Right ventricle myocardium superior (tissue), 1 donor: ENCODE data around the gene IL17RB. TPM values are rescaled to one million over a fixed set of nuclear protein-coding genes. Genes with fewer than 3 reads are reported as not detected.

Experiments
- ATAC-seq: fragments of 200-7000 bp; cut with Tn5 transposase; one replicate; pipeline ENCODE4 v1.9.1; 2020; ENCODE audit warnings: mild to moderate bottlenecking; ENCODE audit not compliant: poor library complexity
- DNase-seq: peaks from one replicate; pipeline ENCODE4 v3.0.0-alpha.2; 2020
- intact Hi-C: fragments of 100-400 bp; cut with DNase I; formaldehyde crosslinking; loops from one replicate; pipeline ENCODE4 v1.11.2; 2022
- total RNA-seq: library from RNA; stranded (reverse); fragmentation: NEBNext Ultra II Directional; extraction: Animal tissue kit (Norgen Biotek cat#: 25700); gene quantifications from one replicate; pipeline ENCODE4 v1.2.1, GENCODE V29; 2021
- donor health status: DM: no; HTN: yes; CAD: no; lungs with severe emphysema.

The IL17RB gene
- total RNA-seq, 1 donor from 2014 or later = 1.9 TPM

DNA sequence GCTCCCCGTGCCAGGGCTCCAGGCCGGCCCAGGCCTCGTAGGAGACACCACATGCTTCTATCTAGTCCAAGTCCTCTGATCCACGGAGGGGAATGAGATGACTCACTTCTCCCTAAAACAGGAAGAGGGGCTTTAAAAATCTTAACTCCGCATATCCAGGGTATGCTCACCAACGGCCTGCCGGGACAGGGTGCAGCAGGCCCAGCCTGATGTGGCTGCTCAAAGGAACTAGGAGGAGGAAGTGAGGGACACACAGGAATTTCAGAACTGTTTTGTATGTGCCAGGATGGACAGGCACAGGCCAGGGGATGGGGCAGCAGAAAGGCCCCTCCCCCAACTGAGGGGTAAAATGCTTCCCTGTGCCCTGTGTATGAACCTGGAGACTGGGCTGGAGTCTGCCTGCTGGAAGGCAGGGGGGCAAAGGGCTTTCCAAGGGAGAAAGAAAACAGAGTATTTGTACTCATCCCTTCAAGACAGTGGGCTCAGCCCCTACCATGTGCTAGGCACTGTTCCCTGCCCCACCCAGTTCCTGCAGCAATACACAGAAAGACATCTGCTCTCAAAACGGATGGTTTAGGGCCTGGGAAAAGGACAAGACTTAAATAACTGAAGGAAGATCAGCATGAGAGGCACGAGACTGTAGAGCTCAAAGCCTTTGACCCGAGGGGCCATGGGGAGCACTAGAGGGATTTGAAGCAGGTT, 22.3 kb upstream of the IL17RB start:
- no peak for DNase-seq
- intact Hi-C loops = no loop called here
- no peak for ATAC-seq

DNA sequence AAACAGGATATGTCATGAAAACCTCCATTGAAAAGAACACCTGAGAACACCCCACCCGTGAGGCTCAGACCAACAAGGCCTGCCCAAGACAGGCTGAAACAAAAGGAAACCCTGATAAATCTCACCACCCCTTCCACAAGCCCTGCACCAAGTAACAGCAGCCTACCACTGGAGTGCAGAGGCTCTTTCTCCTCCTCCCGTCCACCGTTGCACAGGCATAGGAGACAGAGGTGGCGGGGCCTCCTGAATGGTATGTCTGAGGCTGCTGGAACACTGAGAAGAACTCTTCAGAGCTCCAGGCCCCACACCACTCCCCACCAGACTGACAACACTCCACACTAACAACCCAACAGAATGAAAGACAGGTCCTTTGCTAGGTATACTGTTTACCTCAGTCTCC, 21.6 kb upstream of the IL17RB start:
- no peak for DNase-seq
- ATAC-seq = no peak
- intact Hi-C loops = no loop called here

DNA sequence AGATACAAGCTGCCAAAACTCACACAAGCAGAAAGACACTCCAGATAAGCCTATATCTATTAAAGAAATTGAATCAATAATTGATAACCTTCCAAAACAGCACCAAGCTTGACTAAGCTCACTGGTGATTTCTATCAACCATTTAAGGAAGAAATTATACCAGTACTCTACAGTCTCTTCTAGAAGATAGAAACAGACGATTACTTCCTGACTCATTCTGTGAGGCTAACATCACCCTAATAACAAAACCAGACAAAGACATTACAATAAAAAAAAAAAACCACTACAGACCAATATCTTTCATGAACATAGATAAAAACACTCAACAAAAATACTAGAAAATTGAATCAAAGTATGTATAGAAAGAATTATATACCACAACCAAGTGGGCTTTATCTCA, 20.3 kb upstream of the IL17RB start:
- no peak for ATAC-seq
- no peak for DNase-seq
- intact Hi-C loops = no loop called here

DNA sequence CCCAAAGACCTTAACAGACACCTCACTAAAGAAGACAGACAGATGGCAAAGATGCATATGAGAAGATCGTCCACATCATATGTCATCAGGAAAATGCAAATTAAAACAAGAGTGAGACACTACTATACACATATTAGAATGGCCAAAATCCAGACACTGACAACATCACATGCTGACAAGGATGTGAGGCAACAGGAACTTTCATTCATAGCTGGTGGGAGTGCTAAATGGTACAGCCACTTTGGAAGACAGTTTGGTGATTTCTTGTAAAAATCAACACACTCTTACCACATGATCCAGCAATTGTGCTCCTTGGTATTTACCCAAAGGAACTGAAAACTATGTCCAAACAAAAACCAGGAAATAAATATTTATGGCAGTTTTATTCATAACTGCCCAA, 17.8 kb upstream of the IL17RB start:
- intact Hi-C loops = no loop called here
- DNase-seq (no peak), ATAC-seq (no peak)

DNA sequence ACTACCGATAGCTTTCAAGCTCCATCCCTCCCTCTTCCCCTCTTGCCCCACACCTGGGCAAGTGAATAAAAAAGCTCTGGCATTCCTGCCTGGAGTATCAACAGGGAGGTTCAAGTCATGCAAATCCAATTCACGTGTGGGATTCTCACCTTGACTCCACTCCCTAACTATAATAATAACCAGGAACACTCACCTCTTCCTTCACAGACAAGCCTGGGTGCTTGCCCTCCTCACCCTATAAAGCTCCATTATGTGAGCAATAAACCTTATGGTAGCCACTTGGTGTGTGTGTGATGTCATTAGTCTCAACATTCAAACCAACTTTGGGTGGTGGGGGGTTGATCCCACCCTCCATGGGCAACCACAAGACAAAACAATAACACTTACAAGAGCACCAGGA, 16.8 kb upstream of the IL17RB start:
- DNase-seq (no peak), ATAC-seq (no peak)
- intact Hi-C loops = no loop called here

DNA sequence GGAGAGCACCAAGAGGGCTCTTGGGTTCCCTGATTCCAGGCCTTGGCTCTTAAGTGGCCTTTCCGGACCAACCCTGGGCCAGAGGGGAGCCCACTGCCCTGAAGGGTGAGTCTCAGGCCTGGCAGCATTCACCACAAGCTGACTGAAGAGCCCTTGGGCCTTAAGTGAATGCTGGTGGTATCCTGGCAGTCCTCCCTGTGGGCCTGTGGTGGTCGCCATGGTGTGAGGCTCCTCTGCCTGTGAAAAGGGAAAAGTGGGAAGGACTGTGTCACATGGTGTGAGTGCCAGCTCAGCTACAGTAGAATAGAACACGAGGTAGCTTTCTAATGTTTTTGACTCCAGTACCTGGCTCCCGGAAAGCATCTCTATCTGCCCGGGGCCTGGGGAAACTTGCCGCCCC, 15.4 kb upstream of the IL17RB start:
- DNase-seq (no peak), ATAC-seq (no peak)
- intact Hi-C loops = no loop called here

DNA sequence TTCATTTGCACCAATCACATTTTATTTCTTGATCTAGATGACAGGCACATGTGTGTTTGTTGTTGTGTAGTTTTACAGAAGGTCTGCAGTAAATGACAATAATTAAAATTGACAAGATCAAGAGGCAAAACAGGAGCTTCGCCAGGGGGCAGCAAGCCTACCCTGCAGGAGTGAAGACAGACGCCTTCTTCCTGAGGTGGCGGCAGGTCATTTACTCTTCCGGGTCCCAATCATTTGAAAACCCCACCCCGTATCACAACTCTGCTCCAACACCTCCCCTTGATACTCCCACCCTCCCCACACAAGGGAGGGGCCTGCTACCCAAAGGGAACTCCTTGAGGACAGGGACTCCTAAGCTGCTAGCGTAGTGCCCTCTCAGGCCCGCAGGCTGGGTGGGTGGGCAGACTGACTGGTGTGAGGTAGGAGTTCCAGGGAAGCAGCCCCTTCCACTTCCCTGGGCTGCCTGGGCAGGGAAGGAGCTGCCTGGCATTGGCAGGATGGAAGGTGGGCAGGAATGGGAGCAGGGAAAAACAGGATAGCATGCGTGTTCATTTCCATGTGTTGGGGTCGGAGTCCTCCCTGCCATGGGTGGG, 13.2 kb upstream of the IL17RB start:
- intact Hi-C loops = no loop called here
- DNase-seq (no peak), ATAC-seq (no peak)

DNA sequence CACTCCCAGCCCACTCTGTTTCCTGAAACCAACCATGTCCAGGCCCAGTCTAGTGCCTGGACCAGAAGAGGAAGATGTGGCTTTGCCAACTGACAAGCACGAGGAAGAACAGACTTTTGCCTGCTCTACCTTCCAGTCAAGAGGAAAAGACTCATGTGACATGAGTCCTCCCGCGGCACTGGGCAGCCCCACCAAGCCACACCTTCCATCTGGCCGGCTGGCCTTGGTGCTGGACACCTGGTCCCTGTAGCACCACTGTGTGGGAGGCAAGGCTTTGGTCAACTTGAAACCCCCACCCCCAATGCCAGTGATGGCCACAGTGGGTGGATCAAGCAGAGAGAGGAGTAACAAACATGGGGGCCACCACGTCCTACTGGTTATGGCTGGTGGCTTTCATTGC, 12.7 kb upstream of the IL17RB start:
- ATAC-seq (no peak), DNase-seq (no peak)
- intact Hi-C loops = no loop called here

DNA sequence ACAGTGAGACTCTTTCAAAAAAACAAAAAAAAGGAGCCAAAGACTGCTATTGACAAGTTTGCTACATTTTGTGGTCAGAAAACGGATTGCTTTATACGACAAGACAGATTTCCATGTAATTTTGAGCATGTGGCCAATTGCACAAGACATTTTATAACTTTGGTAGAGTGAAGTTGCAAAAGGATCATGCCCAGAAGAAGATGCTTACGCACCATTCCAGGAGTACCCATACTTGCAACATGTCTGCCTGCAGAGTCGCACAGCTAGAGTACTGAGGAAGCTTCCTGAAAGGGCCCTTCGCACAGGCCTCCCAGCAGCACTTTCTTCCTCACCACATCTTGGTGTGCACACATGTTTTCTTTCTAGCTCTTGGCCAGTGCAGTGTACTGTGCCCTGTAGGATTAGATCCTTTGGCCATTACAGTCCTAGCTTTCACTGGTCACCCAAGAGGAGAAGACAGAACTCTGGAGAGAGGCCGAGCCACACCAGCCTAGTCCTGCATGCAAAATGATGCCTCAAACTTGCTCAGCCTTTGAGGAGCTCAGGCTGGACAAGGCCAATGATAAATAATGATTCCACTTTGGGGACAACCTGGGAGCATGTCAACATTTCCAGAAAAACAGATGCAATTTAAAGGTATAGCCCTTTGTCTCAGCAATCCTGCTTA, 11.8 kb upstream of the IL17RB start:
- intact Hi-C loops = no loop called here
- no peak for DNase-seq
- no peak for ATAC-seq

DNA sequence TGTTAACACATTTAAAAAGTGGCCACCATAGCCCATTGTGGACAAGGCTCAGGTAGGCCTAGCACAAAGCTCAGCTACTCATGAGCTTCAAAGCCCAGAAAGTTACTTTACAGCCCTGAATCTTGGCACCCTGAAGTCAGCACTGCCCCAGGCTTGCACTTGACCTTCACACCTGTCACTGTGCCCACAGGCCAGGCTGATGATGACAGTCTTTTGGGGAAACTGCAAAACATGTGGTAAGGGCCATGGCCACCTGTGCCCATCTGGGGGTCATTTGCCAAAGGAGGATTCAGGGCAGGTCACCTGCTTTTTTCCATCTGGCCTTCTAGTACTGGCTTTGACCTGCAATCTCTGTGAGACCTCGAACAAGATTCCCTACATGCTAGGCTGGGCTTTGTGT, 11.1 kb upstream of the IL17RB start:
- ATAC-seq = no peak
- DNase-seq = no peak
- intact Hi-C loops = no loop called here

DNA sequence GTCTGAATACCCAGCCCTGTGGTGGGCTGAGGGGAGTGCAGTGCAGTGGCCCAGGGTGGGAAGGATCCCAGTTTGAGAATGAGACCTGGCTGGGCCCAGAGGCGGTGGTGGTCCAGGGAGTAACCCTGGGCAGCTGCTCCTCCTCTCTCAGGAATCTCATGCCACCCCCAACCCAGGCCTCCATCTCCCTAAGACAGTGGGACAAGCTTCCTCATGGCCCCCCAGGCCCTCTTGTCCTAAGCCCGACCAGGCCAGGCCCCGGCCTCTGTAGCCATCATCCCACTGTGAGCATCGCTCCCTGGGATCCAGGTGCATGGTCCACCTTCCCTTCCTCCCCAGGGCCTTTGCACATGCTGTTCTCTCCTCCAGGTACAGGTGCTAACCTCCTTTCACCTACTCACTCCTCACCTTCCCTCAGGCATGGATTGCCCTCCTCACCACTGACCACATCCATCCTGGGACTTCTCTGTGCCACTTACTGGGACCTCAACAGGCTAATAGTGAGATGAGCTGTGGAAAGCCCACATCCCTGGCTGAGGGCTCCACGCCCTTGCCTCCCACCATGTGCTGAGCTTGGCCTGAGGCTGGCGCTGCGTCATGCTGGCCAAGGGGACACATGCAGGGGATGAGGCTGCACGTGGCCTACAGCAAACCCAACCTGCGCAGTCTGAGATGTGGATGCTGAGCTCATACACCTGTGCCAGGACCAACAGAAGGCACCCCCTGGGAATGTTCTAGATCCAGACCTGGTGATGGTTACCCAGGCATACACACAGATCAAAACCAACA, 10.1 kb upstream of the IL17RB start:
- DNase-seq = no peak
- intact Hi-C loops = no loop called here
- ATAC-seq = no peak

DNA sequence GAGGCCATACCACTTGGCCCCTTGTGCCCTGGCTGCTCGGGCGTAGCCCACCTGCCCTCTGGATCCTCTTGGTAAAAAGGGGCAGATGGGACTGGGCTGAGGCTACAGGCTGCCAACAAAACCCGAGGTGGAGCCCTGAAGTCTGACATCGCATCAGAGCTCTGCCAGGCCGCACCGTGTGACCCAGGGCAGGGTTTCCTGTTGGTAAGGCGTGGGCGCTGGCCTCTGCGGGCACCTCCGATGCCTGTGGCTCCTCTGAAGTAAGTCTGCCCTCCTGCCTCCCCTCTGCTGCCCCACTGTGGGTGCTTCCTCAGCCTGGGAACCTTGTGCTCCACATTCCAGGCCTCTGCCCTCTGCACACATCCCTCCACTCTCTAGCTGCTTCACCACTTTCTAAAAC, 9.0 kb upstream of the IL17RB start:
- DNase-seq (no peak), ATAC-seq (no peak)

DNA sequence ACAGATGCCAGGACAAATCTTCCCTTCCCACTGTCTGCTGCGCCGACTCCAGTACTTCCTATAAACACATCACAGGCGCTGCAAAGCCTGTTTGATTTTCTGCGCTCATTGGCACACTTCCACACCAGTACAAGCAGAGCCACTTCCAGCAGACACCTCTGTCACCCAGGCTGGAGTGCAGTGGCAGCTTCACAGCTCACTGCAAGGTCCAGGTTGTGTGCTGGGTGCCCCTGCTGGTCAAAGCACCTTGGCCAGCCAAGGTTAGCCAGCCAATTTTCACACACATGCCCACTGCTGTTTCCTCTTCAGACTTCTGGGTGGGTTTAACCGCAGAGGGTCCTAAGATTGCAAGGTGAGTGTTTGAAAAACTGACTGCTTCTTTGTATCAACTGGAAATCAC, 5.1 kb upstream of the IL17RB start:
- intact Hi-C loops = no loop called here
- DNase-seq (no peak), ATAC-seq (no peak)

More for the DNA sequence above, 9.0 kb upstream of the IL17RB start:
- intact Hi-C loops = no loop called here

DNA sequence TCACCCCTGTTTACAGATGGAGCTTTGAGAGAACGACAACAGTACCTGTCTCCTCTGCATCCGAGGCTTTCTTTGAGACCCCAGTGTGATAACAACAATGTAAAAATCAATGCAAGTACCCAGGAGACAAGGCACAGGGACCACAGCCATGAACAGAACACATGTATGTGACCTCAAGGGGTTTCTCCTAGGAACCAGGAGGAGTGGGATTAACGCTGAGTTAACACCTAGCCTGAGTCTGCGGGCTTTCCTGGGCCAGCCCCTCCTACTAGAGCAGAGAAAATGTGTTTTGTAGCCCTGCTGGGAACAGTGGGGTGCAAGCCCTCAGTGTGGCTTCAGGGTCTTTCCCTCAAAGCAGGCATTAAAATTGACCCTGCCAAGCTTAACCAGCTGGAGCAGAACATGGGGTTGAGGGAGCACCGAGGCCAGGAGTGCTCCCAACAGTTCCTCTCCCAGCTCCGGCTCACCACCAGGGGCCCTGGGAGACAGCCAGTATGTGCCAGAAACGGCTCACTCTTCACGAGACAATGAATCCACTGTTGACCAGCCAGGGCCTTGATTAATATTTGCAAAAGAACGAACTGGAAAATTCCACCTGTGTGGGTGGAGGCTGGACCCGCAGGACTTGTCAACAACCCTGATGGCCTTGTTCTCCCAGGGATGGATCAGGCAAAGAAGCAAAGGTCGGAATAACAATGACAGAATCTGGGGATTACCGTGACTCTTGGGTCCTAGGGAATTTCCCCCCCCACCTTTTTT, 3.8 kb upstream of the IL17RB start:
- DNase-seq (no peak), ATAC-seq (peak; percentile 23)
- intact Hi-C loops = no loop called here

DNA sequence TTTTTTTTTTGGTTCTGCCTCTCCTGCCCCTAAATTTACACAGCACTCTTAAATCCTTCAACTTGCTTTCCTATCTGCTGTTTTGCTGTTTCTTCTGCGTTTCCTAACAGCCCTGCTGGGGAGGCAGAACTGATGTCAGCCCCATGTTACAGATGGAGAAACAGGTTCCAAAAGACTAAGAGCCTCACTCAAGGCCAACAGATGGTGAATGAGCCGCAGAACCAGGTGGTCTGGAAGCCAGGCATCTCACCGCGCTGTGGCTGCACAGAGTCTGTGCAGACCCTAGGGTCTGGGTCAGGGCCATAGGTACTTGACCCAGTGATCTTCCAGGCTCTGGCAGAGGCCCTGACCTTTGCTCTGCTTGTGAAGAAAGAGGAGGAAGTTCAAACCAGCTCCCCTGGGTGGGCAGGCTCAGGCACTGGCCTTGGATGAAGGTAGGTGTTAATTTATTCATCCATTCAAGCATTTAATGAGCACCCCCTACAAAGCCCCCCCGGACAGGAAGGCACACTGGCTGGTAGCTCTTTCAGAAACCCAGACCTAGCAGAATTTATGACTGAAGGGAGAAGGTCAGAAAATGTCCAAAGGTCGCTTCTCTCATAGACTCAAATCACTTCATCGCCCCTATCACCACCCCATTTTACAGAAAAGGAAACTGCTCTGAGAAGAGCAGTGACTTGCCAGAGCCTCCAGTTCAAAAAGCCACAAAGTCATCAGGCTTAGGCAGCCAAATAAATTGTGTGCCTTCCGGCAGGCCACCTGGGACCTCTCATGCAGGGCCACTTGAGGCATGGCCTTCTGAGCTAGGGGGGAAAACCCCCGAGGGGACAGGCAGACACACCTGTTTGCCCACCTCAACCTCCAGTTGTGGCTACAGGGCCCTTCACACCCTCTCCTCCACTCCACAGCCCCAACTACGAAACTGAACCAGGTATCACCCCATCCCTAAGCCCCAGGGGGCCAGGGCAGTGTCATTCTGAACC, 2.9 kb upstream of the IL17RB start:
- intact Hi-C loops = no loop called here
- DNase-seq = no peak

DNA sequence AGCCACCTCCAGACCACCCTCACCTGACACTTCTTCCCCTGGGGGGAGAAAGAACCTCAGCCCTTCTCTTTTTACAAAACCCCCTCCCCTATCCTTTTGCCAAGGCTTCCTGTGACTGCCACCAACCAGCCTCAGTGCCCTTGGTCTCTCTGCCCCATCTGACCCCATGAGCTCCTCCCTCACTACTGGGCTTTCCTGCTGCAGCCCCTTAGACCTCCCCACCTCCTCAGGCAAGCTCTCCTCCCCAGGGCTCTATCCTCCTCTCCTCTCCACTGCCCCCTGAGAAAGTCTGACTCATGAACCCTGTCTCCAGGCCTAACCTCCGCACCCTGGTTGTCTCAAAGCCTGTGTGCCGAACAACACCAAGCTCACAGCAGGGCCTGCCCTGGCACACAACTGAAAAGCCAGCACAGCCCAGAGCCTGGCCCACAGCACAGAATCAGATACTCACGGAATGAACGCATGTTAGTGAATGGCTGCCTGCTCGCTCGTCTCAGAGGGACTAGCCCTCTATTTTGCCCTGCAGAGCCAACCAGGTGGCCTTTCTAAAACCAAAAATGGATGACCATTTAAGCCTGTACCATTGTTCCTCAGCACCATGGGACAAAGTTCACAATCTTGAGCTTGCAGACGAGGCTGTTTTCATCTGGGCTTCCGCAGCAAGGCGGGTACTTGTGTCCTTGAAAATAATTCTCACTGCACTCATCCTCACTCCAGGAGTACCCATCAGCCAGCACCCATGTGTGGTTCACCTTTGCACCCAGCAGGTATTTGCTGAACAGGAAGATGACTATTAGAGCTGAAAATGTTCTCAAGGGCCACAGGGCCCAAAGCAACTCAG, 1.9 kb upstream of the IL17RB start:
- ATAC-seq (no peak), DNase-seq (no peak)
- intact Hi-C loops = no loop called here

More for the DNA sequence above, 2.9 kb upstream of the IL17RB start:
- no peak for ATAC-seq
